GM12874 (cell line): Measurements from ENCODE around the gene CYP2B6.

ENCODE experiments used
- CTCF ChIP-seq: IDR thresholded peaks from 2 replicates; pipeline ENCODE4 v1.5.1; 2011; ENCODE audit warnings: low read depth, mild to moderate bottlenecking, control low read depth, low read length, moderate library complexity; ENCODE audit not compliant: insufficient read depth

CYP2B6 gene

GRCh38 chr19:40959338-40959737 is 31.7 kb upstream of the CYP2B6 start:
- TF ChIP-seq CTCF = no peak

GRCh38 chr19:40960062-40960685 is 30.9 kb upstream of the CYP2B6 start:
- TF ChIP-seq CTCF = no peak

GRCh38 chr19:40960780-40961179 is 30.3 kb upstream of the CYP2B6 start:
- TF ChIP-seq CTCF = no peak

DNA sequence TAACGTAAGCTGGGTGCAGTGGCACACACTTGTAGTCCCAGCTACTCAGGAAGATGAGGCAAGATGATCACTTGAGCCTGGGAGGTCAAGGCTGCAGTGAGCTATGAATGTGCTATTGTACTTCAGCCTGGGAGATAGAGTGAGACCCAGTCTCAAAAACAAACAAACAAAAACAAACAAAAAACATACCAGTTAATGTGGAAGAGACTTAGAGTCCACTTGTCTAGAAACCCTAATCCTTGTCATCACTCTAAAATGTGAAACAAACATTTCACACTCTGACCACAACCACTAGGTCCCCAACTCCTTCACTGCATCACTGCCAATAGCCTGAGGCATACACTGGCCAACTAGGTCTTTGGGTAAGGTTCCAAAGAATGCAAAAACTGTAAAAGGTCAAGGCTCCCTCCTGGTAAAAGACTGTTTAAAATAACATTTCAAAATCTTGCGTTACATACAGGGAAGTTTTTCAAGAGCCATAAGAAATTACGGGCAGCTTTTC is 28.6 kb upstream of the CYP2B6 start:
- TF ChIP-seq CTCF = no peak

- TF ChIP-seq CTCF = peak; percentile 75
Observed at GRCh38 chr19:40974633-40975037, 16.4 kb upstream of the CYP2B6 start.

GRCh38 chr19:40976134-40976533 is 14.9 kb upstream of the CYP2B6 start:
- no peak for TF ChIP-seq CTCF

GRCh38 chr19:40976724-40977123 is 14.4 kb upstream of the CYP2B6 start:
- TF ChIP-seq CTCF = no peak

- TF ChIP-seq CTCF = no peak
Observed at GRCh38 chr19:40981591-40981990, 9.5 kb upstream of the CYP2B6 start.
